GM23338 (cell line): Measurements from ENCODE around the gene FOXI1. TPM values are rescaled to one million over a fixed set of nuclear protein-coding genes. Genes with fewer than 3 reads are reported as not detected.

ENCODE experiments used
- ATAC-seq: fragments of 200-7000 bp; cut with Tn5 transposase; 3 replicates; pipeline ENCODE4 v1.9.1; 2020
- DNase-seq: peaks from one replicate; pipeline ENCODE4 v3.0.0-alpha.2; 2015; ENCODE audit warnings: low spot score
- H2AFZ ChIP-seq: fragments of 200-600 bp; sonication (generic); 2 replicates; pipeline ENCODE4 v1.8.0; 2016; ENCODE audit warnings: antibody characterized with exemption, mild to moderate bottlenecking, moderate library complexity
- H3F3A ChIP-seq: fragments of 200-600 bp; sonication (generic); replicated peaks from 2 replicates; pipeline ENCODE4 v1.8.0; 2017; ENCODE audit warnings: antibody characterized with exemption, mixed run types, low read depth
- H3K27ac ChIP-seq: fragments of 200-600 bp; sonication (generic); 2 replicates; pipeline ENCODE4 v1.6.1; 2016; ENCODE audit warnings: low read depth
- H3K27me3 ChIP-seq: fragments of 200-600 bp; sonication (generic); 2 replicates; pipeline ENCODE4 v1.8.0; 2016; ENCODE audit warnings: mild to moderate bottlenecking, mixed run types, moderate library complexity; ENCODE audit not compliant: insufficient read depth
- H3K36me3 ChIP-seq: fragments of 200-600 bp; sonication (generic); 2 replicates; pipeline ENCODE4 v1.8.0; 2016; ENCODE audit warnings: mild to moderate bottlenecking; ENCODE audit not compliant: insufficient read depth
- H3K4me1 ChIP-seq: fragments of 200-600 bp; sonication (generic); 2 replicates; pipeline ENCODE4 v1.8.0; 2016; ENCODE audit warnings: mild to moderate bottlenecking, moderate library complexity; ENCODE audit not compliant: insufficient read depth
- H3K4me2 ChIP-seq: fragments of 200-600 bp; sonication (generic); 2 replicates; pipeline ENCODE4 v1.7.1; 2017; ENCODE audit warnings: mixed run types
- H3K4me3 ChIP-seq: fragments of 200-600 bp; sonication (generic); 2 replicates; pipeline ENCODE4 v1.6.1; 2016; ENCODE audit warnings: mixed run types
- H3K79me2 ChIP-seq: fragments of 200-600 bp; sonication (generic); replicated peaks from 2 replicates; pipeline ENCODE4 v1.8.0; 2017; ENCODE audit warnings: mild to moderate bottlenecking; ENCODE audit not compliant: insufficient read depth
- H3K9me2 ChIP-seq: fragments of 200-600 bp; sonication (generic); 2 replicates; pipeline ENCODE4 v1.8.0; 2017; ENCODE audit not compliant: insufficient read depth
- H4K20me1 ChIP-seq: fragments of 200-600 bp; sonication (generic); replicated peaks from 2 replicates; pipeline ENCODE4 v1.8.0; 2017; ENCODE audit warnings: mild to moderate bottlenecking; ENCODE audit not compliant: insufficient read depth
- H3K27ac Mint-ChIP-seq: 2 replicates; pipeline ENCODE4 v1.8.0; 2020; ENCODE audit warnings: inconsistent platforms, mild to moderate bottlenecking, moderate library complexity, mixed read lengths
- H3K27me3 Mint-ChIP-seq: 3 replicates; pipeline ENCODE4 v1.8.0; 2022; ENCODE audit warnings: low read depth, mild to moderate bottlenecking, moderate library complexity, mixed read lengths, inconsistent platforms; ENCODE audit not compliant: insufficient read depth, poor library complexity
- H3K36me3 Mint-ChIP-seq: 3 replicates; pipeline ENCODE4 v1.8.0; 2021; ENCODE audit warnings: low read depth, mild to moderate bottlenecking, inconsistent platforms, moderate library complexity, mixed read lengths
- H3K4me1 Mint-ChIP-seq: 3 replicates; pipeline ENCODE4 v1.8.0; 2020; ENCODE audit warnings: mild to moderate bottlenecking, inconsistent platforms, mixed read lengths
- H3K4me3 Mint-ChIP-seq: 3 replicates; pipeline ENCODE4 v1.8.0; 2021; ENCODE audit warnings: moderate library complexity, mild to moderate bottlenecking, inconsistent platforms, mixed read lengths
- H3K9me3 Mint-ChIP-seq: 3 replicates; pipeline ENCODE4 v1.8.0; 2020; ENCODE audit warnings: moderate library complexity, mild to moderate bottlenecking, inconsistent platforms, mixed read lengths
- EZH2phosphoT487 ChIP-seq: fragments of 200-600 bp; sonication (generic); IDR thresholded peaks from one replicate; pipeline ENCODE4 v1.8.1; 2018; ENCODE audit warnings: antibody characterized with exemption; ENCODE audit not compliant: unreplicated experiment
- JUNB ChIP-seq: IDR thresholded peaks from one replicate; pipeline ENCODE4 v1.6.1; 2016; ENCODE audit warnings: antibody characterized with exemption; ENCODE audit not compliant: unreplicated experiment
- polyA plus RNA-seq: library from polyadenylated mRNA; unstranded; fragments of >200 nt; fragmentation: Nextera tagmentation; extraction: Ambion mirVana; gene quantifications from 2 replicates; pipeline ENCODE4 v1.2.1, GENCODE V29; 2016
- total RNA-seq: library from RNA; depleted of rRNA; stranded (reverse); fragments of >200 nt; shearing (Covaris generic); gene quantifications from 2 replicates; pipeline ENCODE4 v1.2.3, GENCODE V29; 2014
- TF ChIP-seq, protein P1 (sequence below): fragments of 250-450 bp; sonication (Bioruptor Pico); IDR thresholded peaks from 2 replicates; pipeline ENCODE4 v1.5.0; 2020; ENCODE audit warnings: mild to moderate bottlenecking, moderate library complexity
- TF ChIP-seq, protein P2 (sequence below), 2 experiments: fragments of 200-600 bp in 1 of 2; sonication (generic) in 1 of 2; conservative IDR thresholded peaks; 2 replicates each; pipeline versions ENCODE4 v1.5.1 to v1.6.1; 2016 to 2017; ENCODE audit warnings: antibody characterized with exemption in 2 of 2, low read depth in 2 of 2, mild to moderate bottlenecking in 2 of 2, moderate library complexity in 1 of 2
- TF ChIP-seq, protein P3 (sequence below): IDR thresholded peaks from one replicate; pipeline ENCODE4 v1.6.1; 2018; ENCODE audit warnings: antibody characterized with exemption; ENCODE audit not compliant: unreplicated experiment

FOXI1 gene
- total and polyA plus RNA-seq, 2 experiments from 2014 or later = not detected

DNA sequence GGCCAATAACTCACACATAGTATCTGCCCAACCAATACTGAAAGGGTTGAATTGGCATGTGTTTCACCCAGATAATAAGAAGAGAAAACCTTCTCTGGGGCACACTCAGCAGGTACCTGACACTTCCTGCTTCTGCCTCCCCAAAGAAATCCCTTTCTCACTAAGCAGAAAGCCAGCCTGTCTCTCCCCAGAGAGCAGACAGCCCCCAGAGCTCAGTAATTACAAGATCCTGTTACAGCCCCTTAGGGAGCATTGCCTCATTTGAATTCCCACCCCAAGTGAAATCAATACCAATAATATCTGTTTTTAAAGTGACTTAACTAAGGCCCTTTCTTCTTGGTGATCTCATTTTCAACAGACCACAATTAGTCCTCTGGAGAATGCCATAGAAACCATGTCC lies 38.5 kb upstream of the FOXI1 start:
- H3K36me3 Mint-ChIP-seq = no peaks in the 10 kb centered on the region

More for the DNA sequence above, 38.5 kb upstream of the FOXI1 start:
- DNase-seq (no peak), ATAC-seq (no peak)
- Mint-ChIP-seq H3K4me1 (peaks cover 18% of the 10 kb centered on the region), H3K9me3 (no peaks in the 10 kb centered on the region), H3K27me3 (no peaks in the 10 kb centered on the region), H3K4me3 (no peak overlapping the region), H3K27ac (no peak overlapping the region)
- Histone ChIP-seq H3K79me2 (no peaks in the 10 kb centered on the region), H2AFZ (no peak overlapping the region), H3F3A (no peaks in the 10 kb centered on the region), H3K9me2 (no peaks in the 10 kb centered on the region), H3K4me1 (peaks cover 4% of the 10 kb centered on the region; the same call in 1 of the 2 replicates), H3K27ac (no peak overlapping the region), H3K36me3 (no peaks in the 10 kb centered on the region), H3K4me2 (no peak overlapping the region), H3K27me3 (no peaks in the 10 kb centered on the region), H4K20me1 (no peaks in the 10 kb centered on the region), H3K4me3 (no peak overlapping the region)
- TF ChIP-seq, protein P1, sequence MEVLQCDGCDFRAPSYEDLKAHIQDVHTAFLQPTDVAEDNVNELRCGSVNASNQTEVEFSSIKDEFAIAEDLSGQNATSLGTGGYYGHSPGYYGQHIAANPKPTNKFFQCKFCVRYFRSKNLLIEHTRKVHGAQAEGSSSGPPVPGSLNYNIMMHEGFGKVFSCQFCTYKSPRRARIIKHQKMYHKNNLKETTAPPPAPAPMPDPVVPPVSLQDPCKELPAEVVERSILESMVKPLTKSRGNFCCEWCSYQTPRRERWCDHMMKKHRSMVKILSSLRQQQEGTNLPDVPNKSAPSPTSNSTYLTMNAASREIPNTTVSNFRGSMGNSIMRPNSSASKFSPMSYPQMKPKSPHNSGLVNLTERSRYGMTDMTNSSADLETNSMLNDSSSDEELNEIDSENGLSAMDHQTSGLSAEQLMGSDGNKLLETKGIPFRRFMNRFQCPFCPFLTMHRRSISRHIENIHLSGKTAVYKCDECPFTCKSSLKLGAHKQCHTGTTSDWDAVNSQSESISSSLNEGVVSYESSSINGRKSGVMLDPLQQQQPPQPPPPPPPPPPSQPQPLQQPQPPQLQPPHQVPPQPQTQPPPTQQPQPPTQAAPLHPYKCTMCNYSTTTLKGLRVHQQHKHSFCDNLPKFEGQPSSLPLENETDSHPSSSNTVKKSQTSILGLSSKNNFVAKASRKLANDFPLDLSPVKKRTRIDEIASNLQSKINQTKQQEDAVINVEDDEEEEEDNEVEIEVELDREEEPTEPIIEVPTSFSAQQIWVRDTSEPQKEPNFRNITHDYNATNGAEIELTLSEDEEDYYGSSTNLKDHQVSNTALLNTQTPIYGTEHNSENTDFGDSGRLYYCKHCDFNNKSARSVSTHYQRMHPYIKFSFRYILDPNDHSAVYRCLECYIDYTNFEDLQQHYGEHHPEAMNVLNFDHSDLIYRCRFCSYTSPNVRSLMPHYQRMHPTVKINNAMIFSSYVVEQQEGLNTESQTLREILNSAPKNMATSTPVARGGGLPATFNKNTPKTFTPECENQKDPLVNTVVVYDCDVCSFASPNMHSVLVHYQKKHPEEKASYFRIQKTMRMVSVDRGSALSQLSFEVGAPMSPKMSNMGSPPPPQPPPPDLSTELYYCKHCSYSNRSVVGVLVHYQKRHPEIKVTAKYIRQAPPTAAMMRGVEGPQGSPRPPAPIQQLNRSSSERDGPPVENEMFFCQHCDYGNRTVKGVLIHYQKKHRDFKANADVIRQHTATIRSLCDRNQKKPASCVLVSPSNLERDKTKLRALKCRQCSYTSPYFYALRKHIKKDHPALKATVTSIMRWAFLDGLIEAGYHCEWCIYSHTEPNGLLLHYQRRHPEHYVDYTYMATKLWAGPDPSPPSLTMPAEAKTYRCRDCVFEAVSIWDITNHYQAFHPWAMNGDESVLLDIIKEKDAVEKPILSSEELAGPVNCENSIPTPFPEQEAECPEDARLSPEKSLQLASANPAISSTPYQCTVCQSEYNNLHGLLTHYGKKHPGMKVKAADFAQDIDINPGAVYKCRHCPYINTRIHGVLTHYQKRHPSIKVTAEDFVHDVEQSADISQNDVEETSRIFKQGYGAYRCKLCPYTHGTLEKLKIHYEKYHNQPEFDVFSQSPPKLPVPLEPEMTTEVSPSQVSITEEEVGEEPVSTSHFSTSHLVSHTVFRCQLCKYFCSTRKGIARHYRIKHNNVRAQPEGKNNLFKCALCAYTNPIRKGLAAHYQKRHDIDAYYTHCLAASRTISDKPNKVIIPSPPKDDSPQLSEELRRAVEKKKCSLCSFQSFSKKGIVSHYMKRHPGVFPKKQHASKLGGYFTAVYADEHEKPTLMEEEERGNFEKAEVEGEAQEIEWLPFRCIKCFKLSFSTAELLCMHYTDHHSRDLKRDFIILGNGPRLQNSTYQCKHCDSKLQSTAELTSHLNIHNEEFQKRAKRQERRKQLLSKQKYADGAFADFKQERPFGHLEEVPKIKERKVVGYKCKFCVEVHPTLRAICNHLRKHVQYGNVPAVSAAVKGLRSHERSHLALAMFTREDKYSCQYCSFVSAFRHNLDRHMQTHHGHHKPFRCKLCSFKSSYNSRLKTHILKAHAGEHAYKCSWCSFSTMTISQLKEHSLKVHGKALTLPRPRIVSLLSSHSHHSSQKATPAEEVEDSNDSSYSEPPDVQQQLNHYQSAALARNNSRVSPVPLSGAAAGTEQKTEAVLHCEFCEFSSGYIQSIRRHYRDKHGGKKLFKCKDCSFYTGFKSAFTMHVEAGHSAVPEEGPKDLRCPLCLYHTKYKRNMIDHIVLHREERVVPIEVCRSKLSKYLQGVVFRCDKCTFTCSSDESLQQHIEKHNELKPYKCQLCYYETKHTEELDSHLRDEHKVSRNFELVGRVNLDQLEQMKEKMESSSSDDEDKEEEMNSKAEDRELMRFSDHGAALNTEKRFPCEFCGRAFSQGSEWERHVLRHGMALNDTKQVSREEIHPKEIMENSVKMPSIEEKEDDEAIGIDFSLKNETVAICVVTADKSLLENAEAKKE (CRISPR knock-in tag) = no peak
- TF ChIP-seq EZH2phosphoT487 (no peak), JUNB (no peak)
- TF ChIP-seq, protein P2, sequence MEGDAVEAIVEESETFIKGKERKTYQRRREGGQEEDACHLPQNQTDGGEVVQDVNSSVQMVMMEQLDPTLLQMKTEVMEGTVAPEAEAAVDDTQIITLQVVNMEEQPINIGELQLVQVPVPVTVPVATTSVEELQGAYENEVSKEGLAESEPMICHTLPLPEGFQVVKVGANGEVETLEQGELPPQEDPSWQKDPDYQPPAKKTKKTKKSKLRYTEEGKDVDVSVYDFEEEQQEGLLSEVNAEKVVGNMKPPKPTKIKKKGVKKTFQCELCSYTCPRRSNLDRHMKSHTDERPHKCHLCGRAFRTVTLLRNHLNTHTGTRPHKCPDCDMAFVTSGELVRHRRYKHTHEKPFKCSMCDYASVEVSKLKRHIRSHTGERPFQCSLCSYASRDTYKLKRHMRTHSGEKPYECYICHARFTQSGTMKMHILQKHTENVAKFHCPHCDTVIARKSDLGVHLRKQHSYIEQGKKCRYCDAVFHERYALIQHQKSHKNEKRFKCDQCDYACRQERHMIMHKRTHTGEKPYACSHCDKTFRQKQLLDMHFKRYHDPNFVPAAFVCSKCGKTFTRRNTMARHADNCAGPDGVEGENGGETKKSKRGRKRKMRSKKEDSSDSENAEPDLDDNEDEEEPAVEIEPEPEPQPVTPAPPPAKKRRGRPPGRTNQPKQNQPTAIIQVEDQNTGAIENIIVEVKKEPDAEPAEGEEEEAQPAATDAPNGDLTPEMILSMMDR (conservative IDR thresholded peaks at IDR 0.05; ENCODE audit: low read depth in 2 of 2) = no peak
- TF ChIP-seq, protein P3, sequence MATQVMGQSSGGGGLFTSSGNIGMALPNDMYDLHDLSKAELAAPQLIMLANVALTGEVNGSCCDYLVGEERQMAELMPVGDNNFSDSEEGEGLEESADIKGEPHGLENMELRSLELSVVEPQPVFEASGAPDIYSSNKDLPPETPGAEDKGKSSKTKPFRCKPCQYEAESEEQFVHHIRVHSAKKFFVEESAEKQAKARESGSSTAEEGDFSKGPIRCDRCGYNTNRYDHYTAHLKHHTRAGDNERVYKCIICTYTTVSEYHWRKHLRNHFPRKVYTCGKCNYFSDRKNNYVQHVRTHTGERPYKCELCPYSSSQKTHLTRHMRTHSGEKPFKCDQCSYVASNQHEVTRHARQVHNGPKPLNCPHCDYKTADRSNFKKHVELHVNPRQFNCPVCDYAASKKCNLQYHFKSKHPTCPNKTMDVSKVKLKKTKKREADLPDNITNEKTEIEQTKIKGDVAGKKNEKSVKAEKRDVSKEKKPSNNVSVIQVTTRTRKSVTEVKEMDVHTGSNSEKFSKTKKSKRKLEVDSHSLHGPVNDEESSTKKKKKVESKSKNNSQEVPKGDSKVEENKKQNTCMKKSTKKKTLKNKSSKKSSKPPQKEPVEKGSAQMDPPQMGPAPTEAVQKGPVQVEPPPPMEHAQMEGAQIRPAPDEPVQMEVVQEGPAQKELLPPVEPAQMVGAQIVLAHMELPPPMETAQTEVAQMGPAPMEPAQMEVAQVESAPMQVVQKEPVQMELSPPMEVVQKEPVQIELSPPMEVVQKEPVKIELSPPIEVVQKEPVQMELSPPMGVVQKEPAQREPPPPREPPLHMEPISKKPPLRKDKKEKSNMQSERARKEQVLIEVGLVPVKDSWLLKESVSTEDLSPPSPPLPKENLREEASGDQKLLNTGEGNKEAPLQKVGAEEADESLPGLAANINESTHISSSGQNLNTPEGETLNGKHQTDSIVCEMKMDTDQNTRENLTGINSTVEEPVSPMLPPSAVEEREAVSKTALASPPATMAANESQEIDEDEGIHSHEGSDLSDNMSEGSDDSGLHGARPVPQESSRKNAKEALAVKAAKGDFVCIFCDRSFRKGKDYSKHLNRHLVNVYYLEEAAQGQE = no peak
